LoVo (cell line): ENCODE measurements around the gene ZFYVE9.
"Not testable (repeated sequence)": the region's sequence is repeated elsewhere in the genome, so short reads cannot be mapped to it uniquely, and the experiment has no call there.

Experiments used
- DNase-seq: peaks from one replicate; pipeline ENCODE4 v3.0.0-alpha.2; 2016; ENCODE audit warnings: low spot score

ZFYVE9 gene

DNA sequence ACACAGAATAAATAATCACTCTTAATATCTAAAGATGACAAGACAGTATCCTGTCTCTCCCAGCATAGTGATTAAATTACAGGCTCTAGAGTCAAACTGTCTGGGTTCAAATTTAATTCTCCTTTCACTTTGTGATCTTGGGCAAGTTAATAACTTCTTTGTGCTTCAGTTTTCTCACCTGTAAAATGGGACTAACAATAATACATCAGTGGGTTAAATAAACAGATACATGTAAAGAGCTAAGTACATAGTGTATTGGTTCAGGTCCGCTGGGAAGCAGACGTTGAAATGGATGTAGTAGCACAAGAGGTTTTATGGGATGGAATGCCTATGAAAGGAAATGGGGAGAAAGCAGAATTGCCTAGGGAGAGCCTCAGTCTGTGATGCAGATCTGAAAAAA, 10.7 kb downstream of the ZFYVE9 start:
- DNase-seq, result no peak

GRCh38 chr1:52153010-52153409, 11.1 kb downstream of the ZFYVE9 start:
- DNase-seq, result no peak

- no peak for DNase-seq
Measured at GRCh38 chr1:52153898-52154297, 12.0 kb downstream of the ZFYVE9 start.

GRCh38 chr1:52156460-52156859, 14.6 kb downstream of the ZFYVE9 start:
- DNase-seq, result no peak

- no peak for DNase-seq
Measured at GRCh38 chr1:52157582-52157981, 15.7 kb downstream of the ZFYVE9 start.

GRCh38 chr1:52158218-52158617, 16.3 kb downstream of the ZFYVE9 start:
- DNase-seq, result peak; percentile 44

GRCh38 chr1:52159033-52159789, 17.3 kb downstream of the ZFYVE9 start:
- DNase-seq, result peak; percentile 58

DNA sequence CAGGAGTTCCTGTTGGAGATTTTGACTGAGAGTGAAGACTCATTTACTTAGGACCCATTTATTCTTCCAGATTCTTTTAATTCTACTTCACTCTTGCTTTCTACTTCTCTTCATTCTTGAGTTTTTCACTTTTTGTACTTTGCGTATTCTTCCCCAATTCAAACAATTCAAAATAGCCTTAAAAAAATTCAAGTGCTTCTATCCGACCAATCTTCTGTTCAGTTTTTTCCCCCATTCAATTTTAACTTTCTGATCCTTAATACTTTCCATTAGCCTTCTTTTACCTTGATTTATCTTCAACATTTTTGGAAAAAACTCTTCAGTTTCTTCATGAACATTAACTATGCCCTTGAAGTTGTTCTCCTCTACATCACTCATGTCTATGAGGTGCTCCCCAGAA, 21.1 kb downstream of the ZFYVE9 start:
- no peak for DNase-seq

DNA sequence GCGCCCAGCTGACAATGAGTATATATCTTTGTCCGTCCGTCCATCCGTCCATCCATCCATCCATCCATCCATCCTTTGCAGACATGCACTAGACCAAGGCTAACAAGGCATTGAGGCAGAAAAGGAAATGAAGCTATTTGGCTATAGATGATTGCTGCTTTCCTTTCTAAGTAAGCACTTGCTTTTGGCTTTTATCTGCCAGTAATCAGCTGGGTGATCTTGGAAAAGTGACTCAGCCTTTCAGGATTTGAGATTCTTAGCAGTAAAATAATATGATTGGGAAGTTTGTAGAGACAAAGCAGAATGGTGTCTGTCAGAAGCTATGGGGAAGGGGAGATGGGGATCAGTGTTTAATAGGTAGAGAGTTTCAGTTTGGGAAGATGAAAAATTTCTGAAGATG, 22.7 kb downstream of the ZFYVE9 start:
- no peak for DNase-seq

DNA sequence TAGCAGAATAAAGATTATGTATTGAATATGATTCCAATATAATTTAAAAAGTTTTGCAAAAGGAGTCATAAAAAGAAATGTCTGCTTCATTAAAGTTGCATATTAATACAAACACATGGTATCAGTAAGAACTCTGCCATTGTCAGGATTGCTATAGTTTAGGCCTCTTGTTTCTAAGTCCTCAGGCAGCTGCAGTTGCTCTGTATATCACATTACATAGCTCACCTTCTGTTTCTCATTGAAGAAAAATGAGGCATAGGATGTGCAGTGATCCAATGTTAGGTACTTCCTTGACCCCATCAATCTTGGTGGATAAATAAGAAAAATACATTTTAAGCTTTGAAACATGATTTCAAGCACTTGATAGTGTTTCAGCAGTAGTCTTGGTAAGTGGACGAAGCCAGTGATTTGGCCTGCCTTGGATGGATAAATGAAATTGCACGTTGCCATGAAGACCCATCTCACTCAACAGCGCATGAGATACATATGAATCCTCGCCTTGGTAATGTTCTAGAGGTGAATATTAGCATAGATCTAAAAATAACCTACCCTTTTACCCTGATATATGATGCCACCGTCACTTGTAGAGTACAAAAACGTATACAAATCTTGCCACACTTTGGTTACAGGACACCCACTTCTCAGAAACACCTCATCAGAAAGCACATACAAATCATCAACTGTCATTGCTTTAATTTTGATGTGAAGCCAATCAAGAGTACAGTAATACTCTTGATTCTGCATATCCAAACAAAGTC, 25.3 kb downstream of the ZFYVE9 start:
- DNase-seq, result no peak

DNA sequence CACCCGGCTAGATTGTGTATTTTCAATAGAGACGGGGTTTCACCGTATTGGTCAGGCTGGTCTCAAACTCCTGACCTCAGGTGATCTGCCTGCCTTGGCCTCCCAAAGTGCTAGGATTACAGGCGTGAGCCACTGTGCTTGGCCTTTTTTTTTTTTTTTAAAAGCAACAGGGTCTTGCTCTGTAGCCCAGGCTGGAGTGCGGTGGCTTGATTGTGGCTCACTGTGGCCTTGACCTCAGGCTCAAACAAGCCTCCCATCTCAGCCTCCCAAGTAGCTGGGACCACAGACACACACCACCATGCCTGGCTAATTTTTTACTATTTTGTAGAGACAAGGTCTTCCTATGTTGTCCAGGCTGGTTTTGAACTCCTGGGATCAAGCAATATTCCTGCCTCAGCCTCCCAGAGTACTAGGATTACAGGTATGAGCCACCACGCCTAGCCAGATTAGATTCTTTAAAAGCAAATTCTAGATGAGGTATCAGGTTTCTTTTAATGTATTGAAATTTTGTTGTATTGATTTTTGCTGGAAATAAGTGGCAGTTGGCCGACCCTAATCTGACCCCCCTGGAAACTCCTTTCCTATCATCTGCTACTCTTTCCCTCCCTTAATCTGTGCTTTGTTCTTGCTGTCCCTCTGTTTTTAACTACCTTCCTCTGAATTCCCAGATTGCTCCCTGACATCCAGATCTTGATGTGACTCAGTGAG, 26.6 kb downstream of the ZFYVE9 start:
- no peak for DNase-seq

DNA sequence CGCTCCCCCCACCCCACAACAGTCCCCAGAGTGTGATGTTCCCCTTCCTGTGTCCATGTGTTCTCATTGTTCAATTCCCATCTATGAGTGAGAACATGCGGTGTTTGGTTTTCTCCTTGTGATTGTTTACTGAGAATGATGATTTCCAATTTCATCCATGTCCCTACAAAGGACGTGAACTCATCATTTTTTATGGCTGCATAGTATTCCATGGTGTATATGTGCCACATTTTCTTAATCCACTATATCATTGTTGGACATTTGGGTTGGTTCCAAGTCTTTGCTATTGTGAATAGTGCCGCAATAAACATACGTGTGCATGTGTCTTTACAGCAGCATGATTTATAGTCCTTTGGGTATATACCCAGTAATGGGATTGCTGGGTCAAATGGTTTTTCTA, 29.3 kb downstream of the ZFYVE9 start:
- DNase-seq, result not testable (repeated sequence)

GRCh38 chr1:52179073-52179472, 37.2 kb downstream of the ZFYVE9 start:
- DNase-seq, result peak; percentile 1

GRCh38 chr1:52180176-52180575, 38.3 kb downstream of the ZFYVE9 start:
- DNase-seq, result no peak

DNA sequence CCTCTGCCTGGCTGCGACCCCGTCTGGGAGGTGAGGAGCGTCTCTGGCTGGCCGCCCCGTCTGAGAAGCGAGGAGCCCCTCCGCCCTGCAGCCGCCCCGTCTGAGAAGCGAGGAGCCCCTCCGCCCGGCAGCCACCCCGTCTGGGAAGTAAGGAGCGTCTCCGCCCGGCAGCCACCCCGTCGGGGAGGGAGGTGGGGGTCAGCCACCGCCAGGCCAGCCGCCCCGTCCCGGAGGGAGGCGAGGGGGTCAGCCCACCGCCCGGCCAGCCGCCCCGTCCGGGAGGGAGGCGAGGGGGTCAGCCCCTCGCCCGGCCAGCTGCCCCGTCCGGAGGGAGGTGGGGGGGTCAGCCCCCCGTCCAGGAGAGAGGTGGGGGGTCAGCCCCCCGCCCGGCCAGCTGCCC, 39.9 kb downstream of the ZFYVE9 start:
- DNase-seq, result not testable (repeated sequence)

GRCh38 chr1:52182328-52182727, 40.4 kb downstream of the ZFYVE9 start:
- not testable (repeated sequence) for DNase-seq

GRCh38 chr1:52182874-52183400, 41.0 kb downstream of the ZFYVE9 start:
- no peak for DNase-seq

- DNase-seq, result no peak
Measured at GRCh38 chr1:52186449-52186848, 44.6 kb downstream of the ZFYVE9 start.

DNA sequence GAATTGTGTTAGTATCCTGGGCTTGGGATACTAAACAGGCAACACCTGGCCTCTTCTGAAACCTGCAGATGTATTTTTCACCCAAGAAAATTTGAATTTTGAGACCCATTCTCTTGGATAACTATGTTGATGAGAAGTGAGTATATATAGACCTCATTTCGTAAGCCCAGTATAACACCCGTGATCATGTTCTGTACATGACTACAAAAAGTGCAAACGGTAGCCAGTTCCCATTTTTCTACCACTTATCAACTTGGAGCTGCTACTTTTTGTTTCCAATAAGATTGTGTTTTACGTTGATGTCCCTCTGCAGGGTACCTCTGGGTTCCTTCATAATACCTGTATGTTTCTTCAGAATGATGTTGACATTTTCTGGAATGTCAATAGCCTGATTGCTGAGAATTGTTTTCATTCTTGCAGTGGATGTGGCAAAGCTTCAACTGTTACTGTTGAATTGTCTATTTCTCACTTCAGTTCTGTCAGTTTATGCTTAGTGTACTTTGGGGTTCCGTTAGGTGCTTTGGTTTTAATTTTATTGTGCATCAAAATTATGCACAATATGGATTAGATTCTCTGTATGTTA, 48.1 kb downstream of the ZFYVE9 start:
- no peak for DNase-seq

DNA sequence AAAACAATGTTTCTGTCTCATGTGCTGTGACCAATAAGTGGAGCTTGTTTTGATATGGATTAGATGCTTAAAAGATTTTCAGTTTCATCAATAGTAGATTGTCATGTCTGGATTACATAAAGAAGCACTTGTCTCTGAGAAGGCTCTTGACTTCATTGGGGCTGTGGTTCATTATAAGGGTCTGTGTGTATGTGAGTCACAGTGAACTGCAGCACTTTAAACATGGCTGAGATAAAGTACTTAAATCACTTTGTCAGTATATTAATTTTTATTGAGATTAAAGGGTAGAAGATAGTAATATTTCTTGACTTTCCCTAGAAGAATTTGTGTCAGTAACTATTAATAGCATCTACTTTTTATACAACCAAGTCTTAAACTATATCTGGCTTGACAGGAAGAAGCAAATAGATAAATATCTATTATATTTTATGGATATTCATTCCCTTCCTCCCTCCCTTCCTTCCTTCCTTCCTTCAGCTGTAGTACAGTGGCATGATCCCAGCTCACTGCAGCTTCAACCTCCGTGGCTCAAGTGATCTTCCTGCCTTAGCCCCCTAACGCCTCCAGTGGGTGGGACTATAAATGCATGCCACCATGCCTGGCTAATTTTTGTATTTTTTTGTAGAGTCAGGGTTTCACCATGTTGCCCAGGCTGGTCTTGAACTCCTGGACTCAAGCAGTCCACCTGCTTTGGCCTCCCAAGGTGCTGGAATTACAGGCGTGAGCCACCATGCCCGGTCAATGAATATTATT, 48.8 kb downstream of the ZFYVE9 start:
- DNase-seq, result no peak

- DNase-seq, result no peak
Measured at GRCh38 chr1:52191395-52191965, 49.6 kb downstream of the ZFYVE9 start.
